HS-27A (cell line): Measurements from ENCODE around the gene ACOT6.
"Not testable (repeated sequence)": the region's sequence is repeated elsewhere in the genome, so short reads cannot be mapped to it uniquely, and the experiment has no call there.

Experiments used
- DNase-seq: peaks from one replicate; pipeline ENCODE4 v3.0.0-alpha.2; 2012; ENCODE audit warnings: low read depth, missing footprints

Gene ACOT6

GRCh38 chr14:73612339-73613045, at the start of gene ACOT6:
ACOT6 (plus strand) TSS chr14:73612517; CDS start chr14:73612572, 55 bp downstream.
- DNase-seq, result no peak

- DNase-seq, result not testable (repeated sequence)
Observed at GRCh38 chr14:73562696-73563095, 49.6 kb upstream of the ACOT6 start.

- DNase-seq, result not testable (repeated sequence)
Observed at GRCh38 chr14:73566431-73566830, 45.9 kb upstream of the ACOT6 start.

GRCh38 chr14:73566935-73567334, 45.4 kb upstream of the ACOT6 start:
- not testable (repeated sequence) for DNase-seq

GRCh38 chr14:73567358-73567757, 45.0 kb upstream of the ACOT6 start:
- no peak for DNase-seq

GRCh38 chr14:73567951-73568885, 44.1 kb upstream of the ACOT6 start:
- DNase-seq, result no peak

- not testable (repeated sequence) for DNase-seq
Observed at GRCh38 chr14:73568886-73569184, 43.5 kb upstream of the ACOT6 start.

- DNase-seq, result peak; percentile 78
Observed at GRCh38 chr14:73569185-73569958, 42.9 kb upstream of the ACOT6 start, which contains the start of gene ACOT2. ACOT2 (plus strand) TSS chr14:73569213; CDS start chr14:73569241, 28 bp downstream.

- DNase-seq, result not testable (repeated sequence)
Observed at GRCh38 chr14:73570913-73571312, 41.4 kb upstream of the ACOT6 start.

- not testable (repeated sequence) for DNase-seq
Observed at GRCh38 chr14:73573034-73573433, 39.3 kb upstream of the ACOT6 start.

GRCh38 chr14:73573740-73574139, 38.6 kb upstream of the ACOT6 start:
- not testable (repeated sequence) for DNase-seq

- DNase-seq, result not testable (repeated sequence)
Observed at GRCh38 chr14:73574251-73574650, 38.1 kb upstream of the ACOT6 start.

- no peak for DNase-seq
Observed at GRCh38 chr14:73576391-73576790, 35.9 kb upstream of the ACOT6 start.

GRCh38 chr14:73577214-73577613, 35.1 kb upstream of the ACOT6 start:
- DNase-seq, result not testable (repeated sequence)

GRCh38 chr14:73582102-73582979, 30.0 kb upstream of the ACOT6 start:
- not testable (repeated sequence) for DNase-seq

- no peak for DNase-seq
Observed at GRCh38 chr14:73588695-73589094, 23.6 kb upstream of the ACOT6 start.

- no peak for DNase-seq
Observed at GRCh38 chr14:73589116-73589515, 23.2 kb upstream of the ACOT6 start.

GRCh38 chr14:73590673-73591004, 21.7 kb upstream of the ACOT6 start:
- DNase-seq, result not testable (repeated sequence)

GRCh38 chr14:73591690-73592449, 20.4 kb upstream of the ACOT6 start, which contains the start of gene ACOT4:
ACOT4 (plus strand) TSS chr14:73591873; CDS start chr14:73591960, 87 bp downstream.
- no peak for DNase-seq

GRCh38 chr14:73594491-73594890, 17.8 kb upstream of the ACOT6 start:
- DNase-seq, result no peak
